Endothelial cell of umbilical vein (primary cell): ENCODE data around the gene PRRC2B. TPM values are rescaled to one million over a fixed set of nuclear protein-coding genes. Genes with fewer than 3 reads are reported as not detected.

ENCODE experiments used
- BruUV-seq: library from RNA; stranded (reverse); fragments of 400-500 nt; replicated peaks from 2 replicates; lab custom pipeline; 2021; lab: Mats Ljungman, UMichigan
- CTCF ChIA-PET: fragments of 300-600, 350-600 bp; sonication (Branson Sonifier 250); formaldehyde crosslinking; loops from one replicate; lab custom pipeline; 2021; ENCODE audit warnings: antibody characterized with exemption, inconsistent platforms; lab: Charles Lee
- POLR2A ChIA-PET: fragments of 300-600, 350-600 bp; sonication (Branson Sonifier 250); formaldehyde crosslinking; loops from one replicate; lab custom pipeline; 2021; ENCODE audit warnings: antibody characterized with exemption, inconsistent platforms; lab: Charles Lee
- DNase-seq: peaks from one replicate; pipeline ENCODE4 v3.0.0-alpha.2; 2011; ENCODE audit warnings: low read depth, low spot score
- FAIRE-seq: peaks from 2 replicates; lab custom pipeline; 2011; peaks lifted over from hg19 to GRCh38; lab: Jason Lieb, UNC
- H2AFZ ChIP-seq: 2 replicates; pipeline ENCODE4 v1.6.0; 2012; ENCODE audit warnings: low read depth, low read length, control low read depth, inconsistent platforms
- H3K27ac ChIP-seq: 2 replicates; pipeline ENCODE4 v1.5.1; 2011; ENCODE audit warnings: low read depth, mild to moderate bottlenecking, control low read depth, low read length, moderate library complexity; ENCODE audit not compliant: insufficient read depth
- H3K27me3 ChIP-seq, 2 experiments: 2 replicates each; pipeline versions ENCODE4 v1.6.0 to v1.6.1; 2011; ENCODE audit warnings: low read length in 2 of 2, mixed read lengths in 1 of 2; ENCODE audit not compliant: control insufficient read depth in 2 of 2, insufficient read depth in 2 of 2
- H3K36me3 ChIP-seq, 2 experiments: 2 replicates in 1 of 2; 3 replicates in 1 of 2; pipeline ENCODE4 v1.5.1; 2011; ENCODE audit warnings: low read length in 2 of 2, mild to moderate bottlenecking in 1 of 2, moderate library complexity in 1 of 2; ENCODE audit not compliant: control insufficient read depth in 2 of 2, insufficient read depth in 2 of 2; ENCODE audit errors: extremely low read depth in 1 of 2
- H3K4me1 ChIP-seq: 3 replicates; pipeline ENCODE4 v1.5.1; 2011; ENCODE audit warnings: mild to moderate bottlenecking, low read length; ENCODE audit not compliant: control insufficient read depth, insufficient read depth; ENCODE audit errors: extremely low read depth
- H3K4me2 ChIP-seq: 2 replicates; pipeline ENCODE4 v1.6.1; 2011; ENCODE audit warnings: low read length, control low read depth, mixed read lengths; ENCODE audit not compliant: insufficient read depth
- H3K4me3 ChIP-seq, 3 experiments: fragments of 200-600 bp in 1 of 3; sonication (generic), shearing (Covaris generic) in 1 of 3; replicated peaks in 1 of 3; 2 replicates each; pipeline ENCODE4 v1.5.1; 2011 to 2016; ENCODE audit warnings: control low read depth in 3 of 3, low read length in 3 of 3, mild to moderate bottlenecking in 2 of 3, inconsistent platforms in 1 of 3, low read depth in 1 of 3, moderate library complexity in 1 of 3; ENCODE audit not compliant: insufficient read depth in 1 of 3
- H3K79me2 ChIP-seq: 2 replicates; pipeline ENCODE4 v1.6.0; 2012; ENCODE audit warnings: low read length, inconsistent platforms; ENCODE audit not compliant: control insufficient read depth, insufficient read depth
- H3K9ac ChIP-seq: replicated peaks from 2 replicates; pipeline ENCODE3; 2011; ENCODE audit warnings: low read length, control low read depth; ENCODE audit not compliant: insufficient read depth; ENCODE audit errors: extremely low read depth
- H3K9me1 ChIP-seq: replicated peaks from 3 replicates; pipeline ENCODE4 v1.6.0; 2011; ENCODE audit warnings: mild to moderate bottlenecking, low read length; ENCODE audit not compliant: control insufficient read depth, insufficient read depth; ENCODE audit errors: extremely low read depth
- H3K9me3 ChIP-seq: replicated peaks from 2 replicates; pipeline ENCODE4 v1.5.1; 2012; ENCODE audit warnings: low read length, inconsistent platforms; ENCODE audit not compliant: control insufficient read depth, insufficient read depth
- H4K20me1 ChIP-seq: replicated peaks from 2 replicates; pipeline ENCODE3; 2011; ENCODE audit warnings: mild to moderate bottlenecking, low read length; ENCODE audit not compliant: control insufficient read depth, insufficient read depth; ENCODE audit errors: extremely low read depth
- EZH2 ChIP-seq: IDR thresholded peaks from 2 replicates; pipeline ENCODE4 v1.6.1; 2012; ENCODE audit warnings: borderline replicate concordance, low read depth, mild to moderate bottlenecking, moderate library complexity, low read length, inconsistent platforms; ENCODE audit not compliant: severe bottlenecking
- FOS ChIP-seq: IDR thresholded peaks from 2 replicates; pipeline ENCODE4 v1.6.1; 2011; ENCODE audit warnings: mild to moderate bottlenecking, low read length, moderate library complexity, borderline replicate concordance; ENCODE audit not compliant: insufficient read depth
- GATA2 ChIP-seq: IDR thresholded peaks from 2 replicates; pipeline ENCODE4 v1.7.0; 2011; ENCODE audit warnings: low read depth, mild to moderate bottlenecking, moderate library complexity, mixed read lengths, low read length; ENCODE audit not compliant: insufficient read length, insufficient read depth
- JUN ChIP-seq: IDR thresholded peaks from 2 replicates; pipeline ENCODE4 v1.6.1; 2011; ENCODE audit warnings: borderline replicate concordance, low read depth; ENCODE audit not compliant: insufficient read length, insufficient read depth
- MYC ChIP-seq: IDR thresholded peaks from one replicate; pipeline ENCODE4 v1.6.1; 2011; ENCODE audit warnings: mild to moderate bottlenecking, low read depth, low read length
- POLR2A ChIP-seq: IDR thresholded peaks from 2 replicates; pipeline ENCODE4 v1.6.1; 2012; ENCODE audit warnings: low read depth, mild to moderate bottlenecking, control low read depth, low read length
- POLR2AphosphoS5 ChIP-seq: IDR thresholded peaks from 2 replicates; pipeline ENCODE4 v1.6.1; 2012; ENCODE audit warnings: low read depth, mild to moderate bottlenecking, control low read depth, low read length, moderate library complexity; ENCODE audit not compliant: insufficient read depth
- dilution Hi-C: fragments of 300-500 bp; cut with MboI; formaldehyde crosslinking; loops from one replicate; pipeline ENCODE4 v1.15.0; 2019; ENCODE audit warnings: low sequenced_read_pairs; ENCODE audit not compliant: extremely low pct_ligation_motif_present
- intact Hi-C: fragments of 100-400 bp; cut with micrococcal nuclease; formaldehyde crosslinking; loops from one replicate; pipeline ENCODE4 v1.10.0; 2022
- polyA plus RNA-seq, 4 experiments: library from polyadenylated mRNA; depleted of rRNA in 3 of 4; stranded (reverse) in 3 of 4; unstranded in 1 of 4; fragments of >200 nt; gene quantifications; 2 replicates each; pipeline versions ENCODE4 v1.2.1 to v1.2.3, GENCODE V29; 2011 to 2012; ENCODE audit warnings: missing spikeins in 1 of 4
- total RNA-seq: library from RNA; stranded (reverse); gene quantifications from 2 replicates; pipeline ENCODE4 v1.2.3, GENCODE V29; 2021
- TF ChIP-seq, protein P1 (sequence below), 2 donors: IDR thresholded peaks; 1 replicate in 1 of 2; 2 replicates in 1 of 2; pipeline ENCODE4 v1.5.1; 2011; ENCODE audit warnings: low read length in 2 of 2, mild to moderate bottlenecking in 2 of 2, moderate library complexity in 2 of 2, control low read depth in 1 of 2, inconsistent platforms in 1 of 2, low read depth in 1 of 2; ENCODE audit not compliant: insufficient read depth in 1 of 2; ENCODE audit errors: extremely low read depth in 1 of 2
- TF ChIP-seq, protein P2 (sequence below): IDR thresholded peaks from 2 replicates; pipeline ENCODE4 v1.6.1; 2011; ENCODE audit not compliant: insufficient read depth, insufficient read length

The PRRC2B gene
- total and polyA plus RNA-seq, 2 donors (not counting 3 experiments of a cell fraction or from before 2014, with no cell fraction given): 35.6 to 256 TPM

GRCh38 chr9:131418143-131419025 is 24.5 kb downstream of the PRRC2B start:
- peak overlapping the region; percentile 50 for H3K27ac ChIP-seq
- no TSS peak for BruUV-seq
- dilution Hi-C loops (no loop called here), intact Hi-C loops (no loop called here)
- peaks cover 99% of the 10 kb centered on the region for H3K79me2 ChIP-seq
- no peaks in the 10 kb centered on the region for H3K36me3 ChIP-seq
- no peak overlapping the region for H3K4me2 ChIP-seq
- H3K27me3 ChIP-seq: no peaks in the 10 kb centered on the region
- peaks cover 23% of the 10 kb centered on the region for H4K20me1 ChIP-seq
- H2AFZ ChIP-seq: no peak overlapping the region
- peak; percentile 95 for FAIRE-seq
- ChIA-PET CTCF (interaction anchor here (0.9 to 2.0 kb wide), 4 partner anchors 11 to 51 kb away, joined by 5 to 8 read pairs (median 6); no protein-coding TSS in a partner anchor), POLR2A (no interaction called here)
- no peaks in the 10 kb centered on the region for H3K9me3 ChIP-seq
- TF ChIP-seq MYC: no peak
- TF ChIP-seq JUN: peak; percentile 53
- TF ChIP-seq POLR2A: no peak
- DNase-seq: peak; percentile 80
- peaks cover 48% of the 10 kb centered on the region for H3K4me1 ChIP-seq
- H3K9ac ChIP-seq: peak overlapping the region; percentile 27
- H3K4me3 ChIP-seq: no peak overlapping the region
- no peaks in the 10 kb centered on the region for H3K9me1 ChIP-seq

DNA sequence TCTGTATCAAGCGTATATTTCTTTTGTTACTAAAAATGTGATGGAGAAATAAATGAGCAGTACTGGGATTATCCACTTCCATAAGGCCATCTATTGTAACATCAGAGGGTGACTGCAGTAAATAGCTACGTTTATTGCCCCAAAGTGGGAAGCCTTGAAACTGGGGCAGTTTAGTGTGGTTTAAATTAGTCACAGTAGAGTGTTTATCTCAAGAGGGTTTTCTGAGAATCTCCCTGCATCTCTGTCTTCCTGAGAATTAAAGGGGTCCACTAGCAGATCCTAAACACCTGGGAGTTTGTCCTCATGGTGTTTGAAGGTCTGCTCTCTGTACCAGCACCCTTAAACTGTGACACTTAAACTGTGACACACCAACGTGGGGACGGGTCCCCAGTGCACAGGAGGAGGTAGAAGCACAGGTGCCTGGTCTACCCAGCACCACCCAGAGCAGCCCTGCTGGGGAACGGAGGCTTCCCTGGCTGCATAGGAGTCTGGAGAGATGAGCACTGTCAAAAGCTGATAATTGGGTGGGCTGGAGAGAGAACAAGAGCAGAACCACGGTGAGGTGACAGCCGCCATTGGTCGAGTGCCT is 25.2 kb downstream of the PRRC2B start:
- Histone ChIP-seq H3K27ac (peak overlapping the region; percentile 50), H3K9me1 (no peaks in the 10 kb centered on the region), H4K20me1 (peaks cover 23% of the 10 kb centered on the region), H3K9me3 (no peaks in the 10 kb centered on the region), H3K36me3 (no peaks in the 10 kb centered on the region), H2AFZ (no peak overlapping the region), H3K27me3 (no peaks in the 10 kb centered on the region), H3K4me3 (no peak overlapping the region), H3K4me2 (no peak overlapping the region), H3K9ac (no peak overlapping the region), H3K4me1 (peaks cover 52% of the 10 kb centered on the region), H3K79me2 (peaks cover 99% of the 10 kb centered on the region)
- dilution Hi-C loops: no loop called here
- POLR2A ChIA-PET: no interaction called here
- FAIRE-seq (no peak), DNase-seq (no peak)
- CTCF ChIA-PET: interaction anchor here (0.9 to 2.0 kb wide), 3 partner anchors 12 to 52 kb away, joined by 5 to 8 read pairs (median 5); no protein-coding TSS in a partner anchor
- intact Hi-C loops: no loop called here
- TF ChIP-seq, protein P1, sequence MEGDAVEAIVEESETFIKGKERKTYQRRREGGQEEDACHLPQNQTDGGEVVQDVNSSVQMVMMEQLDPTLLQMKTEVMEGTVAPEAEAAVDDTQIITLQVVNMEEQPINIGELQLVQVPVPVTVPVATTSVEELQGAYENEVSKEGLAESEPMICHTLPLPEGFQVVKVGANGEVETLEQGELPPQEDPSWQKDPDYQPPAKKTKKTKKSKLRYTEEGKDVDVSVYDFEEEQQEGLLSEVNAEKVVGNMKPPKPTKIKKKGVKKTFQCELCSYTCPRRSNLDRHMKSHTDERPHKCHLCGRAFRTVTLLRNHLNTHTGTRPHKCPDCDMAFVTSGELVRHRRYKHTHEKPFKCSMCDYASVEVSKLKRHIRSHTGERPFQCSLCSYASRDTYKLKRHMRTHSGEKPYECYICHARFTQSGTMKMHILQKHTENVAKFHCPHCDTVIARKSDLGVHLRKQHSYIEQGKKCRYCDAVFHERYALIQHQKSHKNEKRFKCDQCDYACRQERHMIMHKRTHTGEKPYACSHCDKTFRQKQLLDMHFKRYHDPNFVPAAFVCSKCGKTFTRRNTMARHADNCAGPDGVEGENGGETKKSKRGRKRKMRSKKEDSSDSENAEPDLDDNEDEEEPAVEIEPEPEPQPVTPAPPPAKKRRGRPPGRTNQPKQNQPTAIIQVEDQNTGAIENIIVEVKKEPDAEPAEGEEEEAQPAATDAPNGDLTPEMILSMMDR (IDR thresholded peaks at IDR 0.05; ENCODE audit: extremely low read depth in 1 of 2, insufficient read depth in 1 of 2, low read depth in 1 of 2, low read length in 2 of 2): no peak
- TF ChIP-seq POLR2AphosphoS5: no peak
- TF ChIP-seq JUN: no peak
- no peak for TF ChIP-seq POLR2A
- TF ChIP-seq GATA2: no peak
- TF ChIP-seq MYC: no peak
- no peak for TF ChIP-seq EZH2
- no peak for TF ChIP-seq FOS
- TF ChIP-seq, protein P2, sequence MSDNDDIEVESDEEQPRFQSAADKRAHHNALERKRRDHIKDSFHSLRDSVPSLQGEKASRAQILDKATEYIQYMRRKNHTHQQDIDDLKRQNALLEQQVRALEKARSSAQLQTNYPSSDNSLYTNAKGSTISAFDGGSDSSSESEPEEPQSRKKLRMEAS: no peak
- no TSS peak for BruUV-seq
